Mesenchymal stem cell (in vitro differentiated cells and primary cell): ENCODE data around the gene TRAP1.

Experiments
- DNase-seq: peaks from one replicate; pipeline ENCODE4 v3.0.0-alpha.2; 2013
- H2AFZ ChIP-seq: one replicate; pipeline ENCODE4 v1.6.1; 2013; ENCODE audit warnings: low read depth, mild to moderate bottlenecking, control low read depth, inconsistent platforms, low read length, moderate library complexity
- H2AK5ac ChIP-seq: 2 replicates; pipeline ENCODE4 v1.6.1; 2013; ENCODE audit warnings: low read length, moderate library complexity, mild to moderate bottlenecking, inconsistent platforms; ENCODE audit not compliant: severe bottlenecking
- H2BK120ac ChIP-seq: one replicate; pipeline ENCODE4 v1.6.1; 2013; ENCODE audit warnings: low read depth, mild to moderate bottlenecking, inconsistent platforms, low read length, moderate library complexity
- H2BK12ac ChIP-seq, 2 experiments: one replicate each; pipeline ENCODE4 v1.6.1; 2013; ENCODE audit warnings: inconsistent platforms in 2 of 2, low read length in 2 of 2, mild to moderate bottlenecking in 2 of 2, moderate library complexity in 2 of 2, control low read depth in 1 of 2
- H2BK15ac ChIP-seq: one replicate; pipeline ENCODE4 v1.6.1; 2013; ENCODE audit warnings: mild to moderate bottlenecking, low read depth, inconsistent platforms; ENCODE audit not compliant: poor library complexity, severe bottlenecking
- H2BK5ac ChIP-seq: 2 replicates; pipeline ENCODE4 v1.6.1; 2013; ENCODE audit warnings: low read depth, mild to moderate bottlenecking, low read length, control low read depth, inconsistent platforms; ENCODE audit not compliant: poor library complexity, severe bottlenecking
- H3K14ac ChIP-seq, 2 experiments: one replicate each; pipeline ENCODE4 v1.6.1; 2013; ENCODE audit warnings: inconsistent platforms in 2 of 2, low read length in 2 of 2, control low read depth in 1 of 2, mild to moderate bottlenecking in 1 of 2, moderate library complexity in 1 of 2
- H3K18ac ChIP-seq, 2 experiments: one replicate each; pipeline ENCODE4 v1.6.1; 2013; ENCODE audit warnings: inconsistent platforms in 2 of 2, low read length in 2 of 2, control low read depth in 1 of 2, low read depth in 1 of 2, mild to moderate bottlenecking in 1 of 2
- H3K23ac ChIP-seq, 2 experiments: one replicate each; pipeline ENCODE4 v1.6.1; 2013; ENCODE audit warnings: inconsistent platforms in 2 of 2, low read length in 2 of 2, mild to moderate bottlenecking in 2 of 2, moderate library complexity in 2 of 2, control low read depth in 1 of 2
- H3K27ac ChIP-seq: 2 replicates; pipeline ENCODE4 v1.5.1; 2013; ENCODE audit warnings: mild to moderate bottlenecking, moderate library complexity, low read length, control low read depth, inconsistent platforms; ENCODE audit not compliant: poor library complexity, severe bottlenecking
- H3K27me3 ChIP-seq, 2 experiments: 2 replicates each; pipeline versions ENCODE4 v1.6.1 to v1.7.0; 2013; ENCODE audit warnings: low read length in 2 of 2, mild to moderate bottlenecking in 2 of 2, moderate library complexity in 2 of 2, control low read depth in 1 of 2, inconsistent platforms in 1 of 2; ENCODE audit not compliant: control insufficient read depth in 1 of 2, insufficient read depth in 1 of 2
- H3K36me3 ChIP-seq, 2 experiments: 2 replicates each; pipeline versions ENCODE4 v1.6.1 to v1.7.0; 2013; ENCODE audit warnings: low read length in 2 of 2, control low read depth in 1 of 2, inconsistent platforms in 1 of 2, low read depth in 1 of 2, mild to moderate bottlenecking in 1 of 2; ENCODE audit not compliant: insufficient read depth in 2 of 2, control insufficient read depth in 1 of 2
- H3K4ac ChIP-seq, 2 experiments: one replicate each; pipeline ENCODE4 v1.6.1; 2013; ENCODE audit warnings: inconsistent platforms in 2 of 2, low read length in 2 of 2, mild to moderate bottlenecking in 2 of 2, moderate library complexity in 2 of 2, control low read depth in 1 of 2, low read depth in 1 of 2
- H3K4me1 ChIP-seq: 2 replicates; pipeline ENCODE4 v1.6.1; 2013; ENCODE audit warnings: low read depth, low read length, control low read depth; ENCODE audit not compliant: control insufficient read depth, insufficient read depth
- H3K4me2 ChIP-seq: 2 replicates; pipeline ENCODE4 v1.6.1; 2013; ENCODE audit warnings: low read length, mild to moderate bottlenecking, inconsistent platforms; ENCODE audit not compliant: poor library complexity, severe bottlenecking
- H3K4me3 ChIP-seq, 2 experiments: 2 replicates each; pipeline versions ENCODE4 v1.5.1 to v1.7.0; 2013; ENCODE audit warnings: low read length in 2 of 2, mild to moderate bottlenecking in 2 of 2, control low read depth in 1 of 2, low read depth in 1 of 2; ENCODE audit not compliant: insufficient read depth in 1 of 2
- H3K79me1 ChIP-seq: replicated peaks from 2 replicates; pipeline ENCODE4 v1.6.1; 2013; ENCODE audit warnings: mild to moderate bottlenecking, control low read depth, low read length, inconsistent platforms; ENCODE audit not compliant: poor library complexity, severe bottlenecking
- H3K9ac ChIP-seq: 2 replicates; pipeline ENCODE4 v1.7.0; 2013; ENCODE audit warnings: mild to moderate bottlenecking, low read length, moderate library complexity
- H3K9me3 ChIP-seq: 2 replicates; pipeline ENCODE4 v1.7.0; 2013; ENCODE audit warnings: mild to moderate bottlenecking, low read length; ENCODE audit not compliant: control insufficient read depth
- H4K8ac ChIP-seq: one replicate; pipeline ENCODE4 v1.6.1; 2013; ENCODE audit warnings: inconsistent platforms, mild to moderate bottlenecking, low read length, moderate library complexity
- H4K91ac ChIP-seq: one replicate; pipeline ENCODE4 v1.6.1; 2013; ENCODE audit warnings: mild to moderate bottlenecking, low read length, inconsistent platforms
- WGBS: methylation state at CpG from one replicate; pipeline ENCODE4 v1.1.7; 2013; ENCODE audit warnings: mixed read lengths; 5-methylcytosine and 5-hydroxymethylcytosine counted together

TRAP1 gene

GRCh38 chr16:3727806-3728381 lies 10.6 kb upstream of the TRAP1 start:
- Histone ChIP-seq H2AFZ (no peak overlapping the region), H3K79me1 (peaks cover 47% of the 10 kb centered on the region), H3K14ac (no peak overlapping the region), H3K36me3 (peaks cover 68 to 71% of the 10 kb centered on the region in 2 experiments), H2AK5ac (no peak overlapping the region), H3K23ac (no peak overlapping the region), H2BK120ac (no peak overlapping the region), H2BK12ac (no peak overlapping the region), H4K8ac (no peak overlapping the region), H3K18ac (no peak overlapping the region), H3K27ac (no peak overlapping the region), H3K4me2 (no peak overlapping the region), H3K4me1 (peaks cover 2% of the 10 kb centered on the region), H2BK5ac (no peak overlapping the region), H3K4ac (no peak overlapping the region), H3K27me3 (no peaks in the 10 kb centered on the region), H3K9ac (no peak overlapping the region), H2BK15ac (no peak overlapping the region), H3K4me3 (peak overlapping the region in 1 of 2 experiments; percentile 15), H4K91ac (no peak overlapping the region), H3K9me3 (no peaks in the 10 kb centered on the region)
- no peak for DNase-seq
- 97% methylated on average over 21 of the region's 21 CpGs for WGBS

GRCh38 chr16:3726021-3726687 lies 8.8 kb upstream of the TRAP1 start:
- Histone ChIP-seq H3K4me1 (peaks cover 2% of the 10 kb centered on the region), H3K4me3 (no peak overlapping the region), H3K36me3 (peaks cover 54% of the 10 kb centered on the region in 2 experiments), H2AK5ac (no peak overlapping the region), H3K23ac (no peak overlapping the region), H4K91ac (no peak overlapping the region), H3K9ac (no peak overlapping the region), H2BK15ac (no peak overlapping the region), H2BK5ac (no peak overlapping the region), H3K14ac (no peak overlapping the region), H3K4me2 (no peak overlapping the region), H3K27ac (no peak overlapping the region), H2BK12ac (no peak overlapping the region), H2BK120ac (no peak overlapping the region), H2AFZ (no peak overlapping the region), H4K8ac (no peak overlapping the region), H3K27me3 (no peaks in the 10 kb centered on the region), H3K79me1 (peaks cover 36% of the 10 kb centered on the region), H3K9me3 (no peaks in the 10 kb centered on the region), H3K18ac (no peak overlapping the region), H3K4ac (no peak overlapping the region)
- no peak for DNase-seq
- 97% methylated on average over 27 of the region's 33 CpGs for WGBS

GRCh38 chr16:3725276-3725675 lies 8.0 kb upstream of the TRAP1 start:
- Histone ChIP-seq H2AFZ (no peak overlapping the region), H3K18ac (no peak overlapping the region), H4K91ac (no peak overlapping the region), H4K8ac (no peak overlapping the region), H3K9ac (no peak overlapping the region), H3K79me1 (peaks cover 29% of the 10 kb centered on the region), H3K4me2 (no peak overlapping the region), H3K27ac (no peak overlapping the region), H2AK5ac (no peak overlapping the region), H2BK120ac (no peak overlapping the region), H3K14ac (no peak overlapping the region), H3K27me3 (no peaks in the 10 kb centered on the region), H2BK15ac (no peak overlapping the region), H2BK5ac (no peak overlapping the region), H3K4me1 (peaks cover 2% of the 10 kb centered on the region), H3K4me3 (no peak overlapping the region), H2BK12ac (no peak overlapping the region), H3K36me3 (peaks cover 45% of the 10 kb centered on the region in 2 experiments), H3K23ac (no peak overlapping the region), H3K4ac (no peak overlapping the region), H3K9me3 (no peaks in the 10 kb centered on the region)
- 94% methylated on average over 8 of the region's 8 CpGs for WGBS
- no peak for DNase-seq

GRCh38 chr16:3722508-3722907 lies 5.2 kb upstream of the TRAP1 start:
- WGBS: 95% methylated on average over 10 of the region's 10 CpGs
- Histone ChIP-seq H2BK5ac (no peak overlapping the region), H3K4me3 (no peak overlapping the region), H4K8ac (no peak overlapping the region), H3K9me3 (no peaks in the 10 kb centered on the region), H3K27me3 (no peaks in the 10 kb centered on the region), H3K4ac (no peak overlapping the region), H3K4me2 (no peak overlapping the region), H3K23ac (no peak overlapping the region), H3K27ac (no peak overlapping the region), H2AK5ac (no peak overlapping the region), H2BK12ac (no peak overlapping the region), H3K14ac (no peak overlapping the region), H2BK15ac (no peak overlapping the region), H3K36me3 (peaks cover 17 to 20% of the 10 kb centered on the region in 2 experiments), H4K91ac (no peak overlapping the region), H3K9ac (no peak overlapping the region), H2BK120ac (no peak overlapping the region), H3K4me1 (peaks cover 3% of the 10 kb centered on the region), H3K79me1 (peaks cover 7% of the 10 kb centered on the region), H3K18ac (no peak overlapping the region), H2AFZ (no peak overlapping the region)
- no peak for DNase-seq
